Aorta (tissue), 5 donors: ENCODE data around the gene PANK1. TPM values are rescaled to one million over a fixed set of nuclear protein-coding genes. Genes with fewer than 3 reads are reported as not detected.

Source experiments
- ATAC-seq: fragments of 200-7000 bp; cut with Tn5 transposase; one replicate; pipeline ENCODE4 v1.9.1; 2022; ENCODE audit warnings: moderate library complexity; ENCODE audit not compliant: low FRiP score
- DNase-seq, 2 donors: peaks; one replicate each; pipeline ENCODE4 v3.0.0-alpha.2; 2020
- H3K27ac ChIP-seq, 2 donors: one replicate each; pipeline ENCODE4 v1.5.1; 2013; ENCODE audit warnings: low read length in 2 of 2, mild to moderate bottlenecking in 2 of 2, moderate library complexity in 2 of 2, control low read depth in 1 of 2, inconsistent platforms in 1 of 2, low read depth in 1 of 2
- H3K27me3 ChIP-seq, 2 donors: one replicate each; pipeline ENCODE4 v1.6.1; 2013; ENCODE audit warnings: control low read depth in 1 of 2, low read length in 1 of 2, mild to moderate bottlenecking in 1 of 2, moderate library complexity in 1 of 2; ENCODE audit not compliant: insufficient read depth in 2 of 2, control insufficient read depth in 1 of 2
- H3K36me3 ChIP-seq, 2 donors: one replicate each; pipeline ENCODE4 v1.6.1; 2013; ENCODE audit warnings: control low read depth in 1 of 2, low read length in 1 of 2, mild to moderate bottlenecking in 1 of 2; ENCODE audit not compliant: insufficient read depth in 2 of 2, control insufficient read depth in 1 of 2
- H3K4me1 ChIP-seq, 2 donors: one replicate each; pipeline ENCODE4 v1.6.1; 2013; ENCODE audit warnings: low read length in 2 of 2, control low read depth in 1 of 2, mild to moderate bottlenecking in 1 of 2, moderate library complexity in 1 of 2; ENCODE audit not compliant: insufficient read depth in 2 of 2, control insufficient read depth in 1 of 2
- H3K4me3 ChIP-seq, 2 donors: one replicate each; pipeline ENCODE4 v1.5.1; 2013; ENCODE audit warnings: low read length in 2 of 2, control low read depth in 1 of 2, mild to moderate bottlenecking in 1 of 2
- H3K9me3 ChIP-seq: one replicate; pipeline ENCODE4 v1.6.1; 2013; ENCODE audit warnings: mild to moderate bottlenecking, low read length; ENCODE audit not compliant: control insufficient read depth
- WGBS, 2 donors: extraction: QIAGEN DNeasy Blood & Tissue Kit; methylation state at CpG; one replicate each; pipeline ENCODE4 v1.1.7; 2013; 5-methylcytosine and 5-hydroxymethylcytosine counted together
- intact Hi-C, 2 donors: fragments of 100-400 bp; cut with DNase I; formaldehyde crosslinking; loops; one replicate each; pipeline versions ENCODE4 v1.14.2 to v1.15.0; 2022
- polyA plus RNA-seq, 2 donors: library from polyadenylated mRNA; stranded (reverse); fragments of 200-250 nt; gene quantifications; one replicate each; pipeline ENCODE4 v1.2.3, GENCODE V29; 2013
- total RNA-seq, 2 donors: library from RNA; stranded (reverse); fragmentation: NEBNext Ultra II Directional; extraction: Animal tissue kit (Norgen Biotek cat#: 25700); gene quantifications; one replicate each; pipeline ENCODE4 v1.2.1, GENCODE V29; 2021
- donor health status: healthy with polysubstance abuse.
- donor health status: Bipolar disorder and iron deficiency.
- donor health status: DM: no; HTN: no; CAD: no.
- donor health status: DM: no; HTN: no; CAD: no.
- donor health status: DM: yes; HTN: yes; CAD: no.

PANK1 gene
- total and polyA plus RNA-seq, 4 donors: 1.4 to 4.8 (median 2.9) TPM

- no peak for DNase-seq
- H3K4me1 ChIP-seq: peaks cover 0 to 3% of the 10 kb centered on the region in 2 donors
- ATAC-seq: no peak
- no peaks in the 10 kb centered on the region for H3K36me3 ChIP-seq
- H3K9me3 ChIP-seq: no peaks in the 10 kb centered on the region
- no peak overlapping the region for H3K4me3 ChIP-seq
- H3K27me3 ChIP-seq: no peaks in the 10 kb centered on the region
- intact Hi-C loops: no loop called here
- H3K27ac ChIP-seq: peak overlapping the region in 1 of 2 donors; percentile 17
- 10 to 24% methylated on average over 1 of the region's 1 CpG for WGBS, 2 donors
These were observed 25.9 kb upstream of the PANK1 start for GRCh38 chr10:89670926-89671325.

DNA sequence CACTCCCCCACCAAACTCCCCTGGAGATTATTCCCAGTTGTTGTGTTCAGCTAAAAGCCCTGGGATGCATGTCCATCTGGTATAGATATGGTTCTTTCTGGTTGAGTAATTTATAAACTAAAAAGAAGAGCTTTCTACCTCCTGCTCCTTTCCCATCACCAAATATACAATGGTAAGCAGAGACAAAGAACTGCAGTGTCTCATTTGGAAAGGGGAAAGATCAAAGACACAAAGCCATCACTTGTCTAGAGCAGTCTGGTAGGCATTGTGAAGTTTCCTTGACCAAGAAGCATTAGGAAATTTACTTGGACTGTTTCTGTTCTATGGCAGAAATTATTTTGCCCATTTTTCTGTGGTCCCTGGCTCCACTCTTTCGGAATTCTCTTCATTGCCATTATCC, 24.9 kb upstream of the PANK1 start:
- Histone ChIP-seq H3K27me3 (no peaks in the 10 kb centered on the region), H3K27ac (no peak overlapping the region), H3K4me3 (no peak overlapping the region), H3K9me3 (no peaks in the 10 kb centered on the region), H3K36me3 (no peaks in the 10 kb centered on the region), H3K4me1 (peaks cover 0 to 3% of the 10 kb centered on the region in 2 donors)
- WGBS, 2 donors: 90 to 94% methylated on average over 1 of the region's 1 CpG
- ATAC-seq: no peak
- intact Hi-C loops: no loop called here
- DNase-seq: no peak

- Histone ChIP-seq H3K27me3 (no peaks in the 10 kb centered on the region), H3K9me3 (no peaks in the 10 kb centered on the region), H3K27ac (no peak overlapping the region), H3K36me3 (no peaks in the 10 kb centered on the region), H3K4me3 (no peak overlapping the region), H3K4me1 (peaks cover 0 to 3% of the 10 kb centered on the region in 2 donors)
- ATAC-seq (no peak), DNase-seq (no peak)
- intact Hi-C loops: no loop called here
- WGBS, 2 donors: 89 to 91% methylated on average over 3 of the region's 3 CpGs
These were observed 23.5 kb upstream of the PANK1 start for GRCh38 chr10:89668386-89669071.

DNA sequence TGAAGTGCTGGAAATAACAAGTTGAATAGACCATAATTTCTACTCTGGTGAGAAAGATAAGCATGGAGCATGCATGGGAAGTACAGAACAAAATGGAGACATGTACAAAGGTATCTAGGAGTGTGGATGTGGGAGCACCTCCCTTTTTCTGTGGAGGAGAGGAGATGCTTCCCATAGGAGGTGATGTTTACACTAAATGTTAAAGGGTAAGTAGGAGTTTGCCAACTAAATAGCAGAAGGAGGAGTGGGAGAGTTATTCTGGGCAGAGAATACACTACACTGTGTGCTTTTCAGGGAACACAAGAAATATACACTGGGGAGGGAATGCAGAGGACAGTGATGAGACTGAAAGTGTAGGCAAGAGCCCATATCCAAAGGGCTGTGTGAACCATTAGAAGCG, 21.1 kb upstream of the PANK1 start:
- Histone ChIP-seq H3K27me3 (no peaks in the 10 kb centered on the region), H3K36me3 (no peaks in the 10 kb centered on the region), H3K4me1 (peaks cover 0 to 1% of the 10 kb centered on the region in 2 donors), H3K9me3 (no peaks in the 10 kb centered on the region), H3K27ac (no peak overlapping the region), H3K4me3 (no peak overlapping the region)
- ATAC-seq: no peak
- DNase-seq: no peak
- WGBS, 2 donors: 92 to 94% methylated on average over 1 of the region's 1 CpG
- intact Hi-C loops: no loop called here

GRCh38 chr10:89665302-89665701, 20.3 kb upstream of the PANK1 start:
- H3K4me3 ChIP-seq: no peak overlapping the region
- no peaks in the 10 kb centered on the region for H3K27me3 ChIP-seq
- H3K27ac ChIP-seq: no peak overlapping the region
- WGBS, 2 donors: 69 to 74% methylated on average over 2 of the region's 2 CpGs
- H3K36me3 ChIP-seq: no peaks in the 10 kb centered on the region
- H3K4me1 ChIP-seq: peaks cover 0 to 1% of the 10 kb centered on the region in 2 donors
- intact Hi-C loops: no loop called here
- no peak for ATAC-seq
- no peaks in the 10 kb centered on the region for H3K9me3 ChIP-seq
- no peak for DNase-seq

- Histone ChIP-seq H3K4me3 (no peak overlapping the region), H3K27me3 (no peaks in the 10 kb centered on the region), H3K36me3 (no peaks in the 10 kb centered on the region), H3K4me1 (peaks cover 0 to 1% of the 10 kb centered on the region in 2 donors), H3K27ac (no peak overlapping the region), H3K9me3 (no peaks in the 10 kb centered on the region)
- no peak for DNase-seq
- 47 to 52% methylated on average over 3 of the region's 3 CpGs for WGBS, 2 donors
- no peak for ATAC-seq
- intact Hi-C loops: no loop called here
These were observed 19.2 kb upstream of the PANK1 start for GRCh38 chr10:89664203-89664602.

- intact Hi-C loops: no loop called here
These were observed 18.1 kb upstream of the PANK1 start for GRCh38 chr10:89663144-89663543.

GRCh38 chr10:89662596-89662995, 17.6 kb upstream of the PANK1 start:
- H3K9me3 ChIP-seq: no peaks in the 10 kb centered on the region
- ATAC-seq (no peak), DNase-seq (no peak)
- no peaks in the 10 kb centered on the region for H3K4me1 ChIP-seq
- no peak overlapping the region for H3K27ac ChIP-seq
- WGBS, 2 donors: 88 to 89% methylated on average over 2 of the region's 2 CpGs
- H3K27me3 ChIP-seq: no peaks in the 10 kb centered on the region
- H3K36me3 ChIP-seq: no peaks in the 10 kb centered on the region
- H3K4me3 ChIP-seq: no peak overlapping the region
- intact Hi-C loops: no loop called here

More at GRCh38 chr10:89663144-89663543, 18.1 kb upstream of the PANK1 start:
- no peaks in the 10 kb centered on the region for H3K27me3 ChIP-seq
- H3K4me1 ChIP-seq: no peaks in the 10 kb centered on the region
- H3K27ac ChIP-seq: no peak overlapping the region
- H3K4me3 ChIP-seq: no peak overlapping the region
- 39 to 53% methylated on average over 3 of the region's 3 CpGs for WGBS, 2 donors
- no peaks in the 10 kb centered on the region for H3K9me3 ChIP-seq
- ATAC-seq (no peak), DNase-seq (no peak)
- H3K36me3 ChIP-seq: no peaks in the 10 kb centered on the region
